GM19395 (cell line): Measurements from ENCODE around the gene NDUFB6.
A peak's percentile ranks its signal among the peaks of the same experiment; 100 is the strongest.
"Not testable (repeated sequence)": the region's sequence is repeated elsewhere in the genome, so short reads cannot be mapped to it uniquely, and the experiment has no call there.

Source experiments
- ATAC-seq: cut with Tn5 transposase; IDR thresholded peaks from one replicate; pipeline ENCODE4 v1.9.1; 2021; ENCODE audit warnings: mild to moderate bottlenecking, moderate library complexity; ENCODE audit not compliant: unreplicated experiment

NDUFB6 gene

DNA sequence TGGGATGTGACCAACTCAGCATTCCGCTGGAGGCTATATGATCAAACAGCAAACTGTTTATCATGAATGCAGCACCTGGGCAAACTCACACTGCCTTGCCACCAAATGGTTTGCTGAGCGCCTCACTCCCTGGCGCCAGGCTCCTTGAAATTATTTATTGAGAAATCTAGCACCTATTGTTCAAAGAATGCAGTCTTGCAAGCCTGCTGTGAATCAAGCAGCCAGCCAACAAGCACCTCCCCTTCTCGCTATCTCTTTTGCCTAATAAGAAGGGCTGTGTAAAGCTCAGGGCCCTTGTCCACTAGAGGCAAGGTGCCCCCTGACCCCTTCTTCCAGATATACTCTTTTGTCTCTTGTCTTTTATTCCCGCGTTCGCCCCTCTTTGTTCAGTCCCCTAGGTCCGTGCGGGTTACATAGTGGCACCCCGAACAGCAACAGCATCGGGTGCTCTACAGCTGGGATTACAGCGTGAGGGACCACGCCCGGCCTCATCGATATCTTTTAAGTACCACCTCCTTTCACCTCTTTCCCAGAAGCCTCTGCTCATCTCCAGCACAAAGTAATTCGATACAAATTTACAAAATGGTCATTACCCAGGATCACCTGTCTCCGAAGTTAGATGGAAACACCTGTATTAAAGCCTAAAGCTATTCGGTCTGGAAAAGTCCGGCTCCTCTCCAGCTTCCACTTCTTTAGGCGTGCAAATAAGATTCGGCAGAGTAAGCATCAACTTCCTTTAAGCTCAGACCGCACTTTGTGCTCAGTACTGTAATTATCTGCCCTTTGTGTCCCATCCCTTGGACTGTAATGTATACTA, 47.9 kb downstream of the NDUFB6 start:
- ATAC-seq, result peak; percentile 38

GRCh38 chr9:32524558-32524891, 48.4 kb downstream of the NDUFB6 start:
- not testable (repeated sequence) for ATAC-seq

GRCh38 chr9:32523910-32524309, 49.0 kb downstream of the NDUFB6 start:
- ATAC-seq, result no peak

GRCh38 chr9:32518276-32518675, 54.7 kb downstream of the NDUFB6 start:
- ATAC-seq, result no peak

DNA sequence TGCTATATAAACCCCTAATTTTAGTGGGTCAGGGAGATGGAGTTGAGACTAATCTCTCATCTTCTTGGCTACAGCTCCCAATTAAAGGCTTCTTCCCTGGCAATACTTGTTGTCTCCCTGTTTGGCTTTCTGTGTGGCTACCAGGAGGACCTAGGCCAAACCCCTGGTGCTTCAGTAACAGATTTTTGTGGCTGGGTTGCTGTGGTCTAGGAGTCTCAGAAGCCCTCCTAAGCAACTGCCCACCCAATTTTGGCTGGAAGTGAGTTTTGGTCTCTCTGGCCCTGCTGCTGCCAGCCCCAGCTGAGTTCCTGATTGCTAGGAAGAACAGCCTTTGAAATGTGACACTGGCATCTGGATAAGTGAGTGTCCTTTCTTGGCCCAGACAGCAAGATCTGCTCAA, 56.7 kb downstream of the NDUFB6 start:
- no peak for ATAC-seq

GRCh38 chr9:32508728-32509127, 64.2 kb downstream of the NDUFB6 start:
- no peak for ATAC-seq

DNA sequence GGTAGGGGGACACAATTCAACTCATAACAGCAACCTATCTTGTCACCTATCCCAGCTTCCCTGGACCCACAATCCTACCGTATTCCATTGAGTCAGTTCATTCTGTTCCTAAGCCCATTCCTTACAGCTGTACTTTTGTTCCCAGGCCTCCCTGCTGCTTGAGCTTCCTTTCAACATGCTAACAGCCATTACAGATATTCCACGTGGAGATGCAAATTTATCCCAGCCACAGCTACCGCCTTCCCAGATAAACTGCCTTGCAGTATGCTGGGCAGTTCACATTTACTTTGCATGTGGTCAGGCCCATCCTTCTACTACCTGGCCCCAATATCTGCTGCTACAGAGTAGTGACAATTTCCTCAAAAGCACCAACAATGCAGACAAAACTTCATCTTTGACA, 70.0 kb downstream of the NDUFB6 start:
- ATAC-seq, result no peak
